Fibroblast of skin of scalp (primary cell): Measurements from ENCODE around the gene RELL1.
"Not testable (repeated sequence)": the region's sequence is repeated elsewhere in the genome, so short reads cannot be mapped to it uniquely, and the experiment has no call there.

ENCODE experiments used
- DNase-seq: peaks from one replicate; pipeline ENCODE4 v3.0.0-alpha.2; 2013

Gene RELL1

GRCh38 chr4:37693030-37693429, 6.9 kb upstream of the RELL1 start:
- DNase-seq: no peak

- DNase-seq: peak; percentile 42
Observed at GRCh38 chr4:37690976-37691375, 4.8 kb upstream of the RELL1 start.

- no peak for DNase-seq
Observed at GRCh38 chr4:37689353-37690095, 3.3 kb upstream of the RELL1 start.

GRCh38 chr4:37687681-37688080, 1.5 kb upstream of the RELL1 start:
- no peak for DNase-seq

- no peak for DNase-seq
Observed at GRCh38 chr4:37687194-37687562, 1.0 kb upstream of the RELL1 start.

- DNase-seq: peak; percentile 45
Observed at GRCh38 chr4:37685823-37686372, 278 bp downstream of the RELL1 start.

- peak; percentile 43 for DNase-seq
Observed at GRCh38 chr4:37685161-37685822, 884 bp downstream of the RELL1 start.

- no peak for DNase-seq
Observed at GRCh38 chr4:37684154-37684553, 2.0 kb downstream of the RELL1 start.

- DNase-seq: no peak
Observed at GRCh38 chr4:37682701-37683401, 3.3 kb downstream of the RELL1 start.

- DNase-seq: no peak
Observed at GRCh38 chr4:37680089-37680488, 6.1 kb downstream of the RELL1 start.

- DNase-seq: no peak
Observed at GRCh38 chr4:37679301-37679700, 6.9 kb downstream of the RELL1 start.

- peak; percentile 24 for DNase-seq
Observed at GRCh38 chr4:37678624-37679023, 7.6 kb downstream of the RELL1 start.

- no peak for DNase-seq
Observed at GRCh38 chr4:37675587-37676290, 10.4 kb downstream of the RELL1 start.

GRCh38 chr4:37674439-37674838, 11.7 kb downstream of the RELL1 start:
- no peak for DNase-seq

- no peak for DNase-seq
Observed at GRCh38 chr4:37673538-37674192, 12.5 kb downstream of the RELL1 start.

GRCh38 chr4:37671072-37671471, 15.1 kb downstream of the RELL1 start:
- DNase-seq: no peak

GRCh38 chr4:37670249-37670648, 15.9 kb downstream of the RELL1 start:
- no peak for DNase-seq

- not testable (repeated sequence) for DNase-seq
Observed at GRCh38 chr4:37669124-37669523, 17.1 kb downstream of the RELL1 start.

- peak; percentile 27 for DNase-seq
Observed at GRCh38 chr4:37667197-37668100, 18.7 kb downstream of the RELL1 start.

- DNase-seq: peak; percentile 66
Observed at GRCh38 chr4:37666625-37667071, 19.5 kb downstream of the RELL1 start.
